Esophagus muscularis mucosa (tissue), 3 donors: Measurements from ENCODE around the gene COQ9.

Experiments
- CTCF ChIP-seq, 3 experiments: fragments of 200-600 bp in 2 of 3; fragments of 450-650 bp in 1 of 3; sonication (generic) in 2 of 3; IDR thresholded peaks; one replicate each; pipeline ENCODE4 v1.5.1; 2017 to 2019; ENCODE audit warnings: antibody characterized with exemption in 3 of 3, mild to moderate bottlenecking in 2 of 3, moderate library complexity in 1 of 3
- POLR2A ChIP-seq: fragments of 450-650 bp; IDR thresholded peaks from one replicate; pipeline ENCODE4 v1.6.1; 2017; ENCODE audit warnings: antibody characterized with exemption, moderate library complexity, mild to moderate bottlenecking, low read depth

DNA sequence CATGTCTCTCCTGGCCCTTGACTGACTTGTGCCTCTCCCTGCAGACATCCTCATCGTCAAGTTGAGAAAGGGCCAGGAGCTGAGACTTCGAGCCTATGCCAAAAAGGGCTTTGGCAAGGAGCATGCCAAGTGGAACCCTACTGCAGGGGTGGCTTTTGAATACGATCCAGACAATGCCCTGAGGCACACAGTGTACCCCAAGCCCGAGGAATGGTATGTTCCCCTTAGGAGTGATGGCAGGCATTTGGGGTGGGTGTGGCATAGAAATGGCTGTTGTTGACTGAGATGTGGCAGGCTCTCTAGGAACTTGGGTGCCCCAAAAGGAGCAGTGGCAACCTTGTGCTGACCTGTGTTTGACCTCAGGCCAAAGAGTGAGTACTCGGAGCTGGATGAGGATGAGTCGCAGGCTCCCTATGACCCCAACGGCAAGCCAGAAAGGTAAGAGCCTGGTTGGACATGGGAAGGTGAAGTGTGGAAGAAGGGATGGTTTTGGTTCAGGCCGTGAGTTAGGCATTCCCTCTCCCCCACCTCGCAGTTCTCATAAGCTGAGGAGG lies 22.7 kb downstream of the COQ9 start:
- TF ChIP-seq CTCF (IDR thresholded peaks at IDR 0.05): no peak
- TF ChIP-seq POLR2A: no peak
